ENCODE data around the gene DMXL2.
"Not testable (repeated sequence)": the region's sequence is repeated elsewhere in the genome, so short reads cannot be mapped to it uniquely, and the experiment has no call there.

Gene DMXL2

GRCh38 chr15:51622604-51623370 is at the start of gene DMXL2:
Gene DMXL2, minus strand, starts transcription at chr15:51622771. Its CDS starts 226 bp downstream, at chr15:51622545.
- peak; percentile 79 for DNase-seq

GRCh38 chr15:51672155-51672687 is 49.6 kb upstream of the DMXL2 start:
- no peak for DNase-seq

GRCh38 chr15:51669381-51669780 is 46.8 kb upstream of the DMXL2 start:
- DNase-seq, result no peak

- DNase-seq, result no peak
Measured at GRCh38 chr15:51668446-51668845, 45.9 kb upstream of the DMXL2 start.

GRCh38 chr15:51667478-51667877 is 44.9 kb upstream of the DMXL2 start:
- no peak for DNase-seq

- DNase-seq, result no peak
Measured at GRCh38 chr15:51661072-51661471, 38.5 kb upstream of the DMXL2 start.

- no peak for DNase-seq
Measured at GRCh38 chr15:51658664-51659063, 36.1 kb upstream of the DMXL2 start.

GRCh38 chr15:51655401-51656057 is 33.0 kb upstream of the DMXL2 start:
- not testable (repeated sequence) for DNase-seq

GRCh38 chr15:51652084-51652668 is 29.6 kb upstream of the DMXL2 start:
- no peak for DNase-seq

- no peak for DNase-seq
Measured at GRCh38 chr15:51649659-51650521, 27.3 kb upstream of the DMXL2 start.

- not testable (repeated sequence) for DNase-seq
Measured at GRCh38 chr15:51648643-51649042, 26.1 kb upstream of the DMXL2 start.

- DNase-seq, result not testable (repeated sequence)
Measured at GRCh38 chr15:51648101-51648500, 25.5 kb upstream of the DMXL2 start.

GRCh38 chr15:51647128-51647562 is 24.6 kb upstream of the DMXL2 start:
- DNase-seq, result no peak

- DNase-seq, result no peak
Measured at GRCh38 chr15:51642696-51643095, 20.1 kb upstream of the DMXL2 start.

- DNase-seq, result no peak
Measured at GRCh38 chr15:51641490-51642130, 19.0 kb upstream of the DMXL2 start.

GRCh38 chr15:51634591-51635198 is 12.1 kb upstream of the DMXL2 start:
- DNase-seq, result no peak

- no peak for DNase-seq
Measured at GRCh38 chr15:51629612-51630011, 7.0 kb upstream of the DMXL2 start.

- no peak for DNase-seq
Measured at GRCh38 chr15:51625236-51625635, 2.7 kb upstream of the DMXL2 start.

- DNase-seq, result no peak
Measured at GRCh38 chr15:51624022-51624421, 1.5 kb upstream of the DMXL2 start.

- no peak for DNase-seq
Measured at GRCh38 chr15:51623386-51623938, 891 bp upstream of the DMXL2 start.

- peak; percentile 17 for DNase-seq
Measured at GRCh38 chr15:51621936-51622603, 501 bp downstream of the DMXL2 start.

All from stimulated activated CD4-positive, alpha-beta T cell treated with anti-CD3 and anti-CD28 coated beads, Interleukin-4, amount 100 ng/mL, for 1 hour (primary cell).